T-helper 2 cell treated with Interferon-gamma antibody and Interleukin-4, amounts not matched to agents 100 ng/mL and 5 ng/mL, for 36 hours (primary cell): ENCODE data around the gene SPNS1. TPM values are rescaled to one million over a fixed set of nuclear protein-coding genes. Genes with fewer than 3 reads are reported as not detected.
"Not testable (repeated sequence)": the region's sequence is repeated elsewhere in the genome, so short reads cannot be mapped to it uniquely, and the experiment has no call there.

Experiments
- intact Hi-C: fragments of 100-400 bp; cut with micrococcal nuclease; formaldehyde crosslinking; loops from one replicate; pipeline ENCODE4 v1.15.1; 2023
- total RNA-seq: library from RNA; stranded (reverse); gene quantifications from 2 replicates; pipeline ENCODE4 v1.2.3, GENCODE V29; 2022

Gene SPNS1
- total RNA-seq, 1 donor from 2014 or later, result 26.8 TPM

GRCh38 chr16:28950648-28951409 is 23.7 kb upstream of the SPNS1 start, which contains the start of gene NFATC2IP:
TSS of gene NFATC2IP (plus strand) at chr16:28950937. CDS start at chr16:28951012, 75 bp downstream.
- intact Hi-C loops, result loop anchor here (1.0 to 2.0 kb wide), 4 partner anchors 24 to 129 kb away; partner anchors contain the start of genes ATXN2L, RABEP2, SH2B1 and SPNS1

DNA sequence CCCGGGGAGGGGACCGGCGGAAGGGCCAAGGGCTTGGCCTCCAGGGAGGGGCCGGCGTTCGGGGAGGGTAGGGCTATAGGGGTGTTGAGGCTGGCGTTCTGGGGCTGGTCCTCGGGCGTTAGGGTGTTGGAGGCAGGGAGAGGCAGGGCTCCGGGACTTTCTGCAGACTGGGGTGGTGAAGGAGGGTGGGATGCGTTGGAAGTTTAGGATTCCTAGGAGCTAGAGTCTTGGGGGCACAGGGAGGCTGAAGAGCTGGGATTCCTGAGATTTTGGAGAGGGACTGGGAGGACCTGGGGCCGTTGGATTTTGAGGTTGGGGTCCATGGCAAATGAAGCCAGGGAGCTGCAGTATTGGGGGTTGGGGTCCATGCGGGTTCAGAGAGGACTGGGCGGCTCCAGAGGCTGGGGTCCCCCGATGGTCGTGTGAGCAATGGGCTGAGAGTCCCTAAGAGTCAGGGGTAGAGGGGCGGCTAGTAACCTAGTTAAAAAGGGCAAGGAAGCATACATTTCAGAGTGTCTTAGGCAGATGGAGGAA is 23.1 kb upstream of the SPNS1 start:
- intact Hi-C loops, result loop anchor here (2.0 kb wide), 1 partner anchor 23 kb away; the partner anchor contains the start of gene SPNS1

- intact Hi-C loops, result no loop called here
Observed at GRCh38 chr16:28958216-28958615, 16.4 kb upstream of the SPNS1 start.

GRCh38 chr16:28958836-28959235 is 15.7 kb upstream of the SPNS1 start:
- intact Hi-C loops, result no loop called here

DNA sequence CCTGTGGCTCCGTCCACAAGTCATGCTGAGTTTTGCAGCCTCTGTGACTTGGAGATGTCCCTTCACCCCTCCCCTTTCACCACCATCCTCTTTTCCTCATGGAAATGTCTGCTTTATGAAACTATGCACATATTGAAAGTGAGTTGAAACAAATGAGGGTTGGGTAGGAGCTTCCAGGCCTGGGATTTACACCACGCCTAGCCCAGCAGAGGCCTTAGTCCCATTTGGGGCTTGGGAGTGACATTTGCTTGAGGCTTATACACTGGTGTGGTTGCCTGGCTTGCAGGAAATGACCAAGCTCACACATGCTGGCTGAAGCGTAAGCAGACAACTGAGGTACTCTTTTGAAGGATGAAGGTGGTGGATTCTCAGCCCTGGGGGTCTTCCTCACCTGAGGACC is 10.5 kb upstream of the SPNS1 start:
- intact Hi-C loops, result no loop called here

DNA sequence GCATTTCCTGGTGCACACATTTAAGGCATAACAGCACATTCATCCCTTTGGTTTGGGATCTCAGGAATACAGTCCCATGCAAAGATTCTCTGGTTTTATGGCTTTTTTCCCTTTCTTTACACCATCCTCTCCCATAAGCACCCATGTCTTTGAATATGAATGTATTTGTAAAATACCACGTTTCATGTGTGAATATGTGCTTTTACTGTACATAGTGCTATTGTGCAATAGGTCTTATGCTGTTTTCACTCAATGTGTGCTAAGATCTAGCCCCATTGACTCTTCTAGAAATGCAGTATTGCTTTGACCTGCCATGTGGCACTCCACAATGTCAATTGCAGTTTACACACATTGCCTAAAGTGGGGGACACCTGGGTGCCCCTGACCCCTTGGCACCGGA is 10.1 kb upstream of the SPNS1 start:
- intact Hi-C loops, result no loop called here

DNA sequence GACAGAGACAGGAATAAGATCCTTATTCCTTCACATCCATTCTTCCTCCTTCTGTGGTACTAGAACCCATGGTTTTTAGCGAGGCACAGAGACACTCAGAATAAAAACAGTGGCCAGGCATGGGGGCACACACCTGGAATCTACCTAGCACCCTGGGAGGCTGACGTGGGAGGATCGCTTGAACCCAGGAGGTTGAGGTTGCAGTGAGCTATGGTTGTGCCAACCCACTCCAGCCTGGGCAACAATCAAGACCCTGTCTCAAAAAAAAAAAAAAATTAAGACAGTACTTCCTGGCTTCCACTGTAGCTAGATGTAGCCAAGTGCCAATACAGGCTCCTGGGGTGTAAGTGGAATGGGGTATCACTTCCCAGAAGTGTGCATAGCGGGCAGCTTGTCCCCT is 7.4 kb upstream of the SPNS1 start:
- intact Hi-C loops, result no loop called here

DNA sequence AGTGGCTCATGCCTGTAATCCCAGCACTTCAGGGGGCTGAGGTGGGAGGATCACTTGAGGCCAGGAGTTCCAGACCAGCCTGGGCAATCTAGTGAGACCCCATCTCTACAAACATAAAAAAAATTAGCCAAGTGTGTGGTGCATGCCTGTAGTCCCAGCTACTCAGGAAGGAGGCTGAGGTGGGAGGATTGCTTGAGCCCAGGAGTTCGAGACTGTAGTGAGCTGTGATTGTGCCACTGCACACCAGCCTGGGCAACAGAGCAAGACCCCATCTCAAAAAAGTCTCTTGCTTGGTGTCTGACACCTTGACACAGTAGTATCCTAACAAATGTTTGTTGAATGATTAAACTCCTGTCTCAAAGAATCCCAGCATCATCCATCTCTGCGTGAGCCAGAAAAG is 4.9 kb upstream of the SPNS1 start:
- intact Hi-C loops, result loop anchor here (5.0 kb wide), 1 partner anchor 417 kb away; the partner anchor contains the start of gene SGF29

DNA sequence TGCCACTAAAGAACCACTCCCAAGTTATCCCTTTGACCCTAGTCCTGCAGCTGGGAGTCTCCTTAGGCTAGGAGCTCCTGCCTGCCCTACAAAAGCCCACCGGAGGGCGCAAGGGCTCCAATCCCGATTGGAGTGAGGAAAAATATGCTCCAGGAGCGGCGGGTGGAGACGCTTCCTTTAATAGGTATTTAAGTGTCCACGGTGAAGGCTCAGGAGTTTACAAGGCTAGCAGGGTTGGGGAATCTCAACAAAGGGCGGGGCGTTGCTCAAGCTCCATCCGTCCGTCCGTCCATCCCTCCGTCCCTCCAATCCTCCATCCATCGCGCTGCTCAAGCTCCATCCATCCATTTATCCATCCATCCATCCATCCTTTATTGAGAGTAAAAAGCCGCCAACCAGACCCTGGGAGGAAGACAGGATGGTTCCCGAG is 556 bp upstream of the SPNS1 start:
- intact Hi-C loops, result loop anchor here (1.0 to 5.0 kb wide), 3 partner anchors 11 to 422 kb away; partner anchors contain the start of genes LAT, NFATC2IP and SGF29

- intact Hi-C loops, result loop anchor here (2.0 kb wide), 1 partner anchor 24 kb away; the partner anchor contains the start of gene NFATC2IP
Observed at GRCh38 chr16:28975158-28975599, 601 bp downstream of the SPNS1 start.

DNA sequence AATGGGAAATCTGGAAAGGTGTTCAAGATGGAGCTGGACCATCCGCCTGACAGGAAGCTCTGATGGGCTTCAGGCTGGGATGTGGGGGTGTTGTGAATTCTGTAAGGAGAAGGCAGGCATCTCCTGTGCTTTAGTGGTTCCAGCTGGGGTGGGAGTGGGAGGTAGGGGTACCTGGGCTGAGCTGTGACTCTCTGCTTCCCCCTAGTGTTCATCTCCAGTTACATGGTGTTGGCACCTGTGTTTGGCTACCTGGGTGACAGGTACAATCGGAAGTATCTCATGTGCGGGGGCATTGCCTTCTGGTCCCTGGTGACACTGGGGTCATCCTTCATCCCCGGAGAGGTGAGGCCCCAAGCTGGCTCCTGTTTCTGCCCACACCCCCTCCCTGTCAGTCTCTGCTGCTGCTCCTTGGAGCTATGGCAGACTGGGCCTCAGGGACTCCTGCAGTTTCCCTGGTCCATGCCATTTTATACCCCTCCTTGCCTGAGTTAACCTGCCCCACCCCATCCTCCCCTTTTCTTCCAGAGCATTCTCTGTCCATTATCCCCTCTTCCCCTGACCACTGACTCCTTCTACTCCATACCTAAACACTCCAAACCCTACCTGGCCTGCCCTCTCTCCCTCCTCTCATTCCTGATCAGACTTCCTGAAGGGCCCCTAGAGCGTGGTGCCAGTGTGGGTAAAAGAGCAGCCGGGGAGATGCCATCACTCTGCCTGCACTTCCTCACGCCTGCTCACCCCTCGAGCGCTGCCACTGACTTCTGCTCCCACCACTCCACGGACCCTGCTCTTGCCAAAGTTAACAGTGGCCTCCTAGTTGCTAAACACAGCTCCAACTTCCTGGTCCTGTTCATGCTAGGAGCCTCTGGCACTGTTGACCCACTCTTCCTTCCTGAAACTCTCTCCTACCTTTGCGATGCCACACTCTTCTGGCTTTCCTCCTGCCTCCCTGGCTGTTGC is 3.4 kb downstream of the SPNS1 start:
- intact Hi-C loops, result no loop called here

DNA sequence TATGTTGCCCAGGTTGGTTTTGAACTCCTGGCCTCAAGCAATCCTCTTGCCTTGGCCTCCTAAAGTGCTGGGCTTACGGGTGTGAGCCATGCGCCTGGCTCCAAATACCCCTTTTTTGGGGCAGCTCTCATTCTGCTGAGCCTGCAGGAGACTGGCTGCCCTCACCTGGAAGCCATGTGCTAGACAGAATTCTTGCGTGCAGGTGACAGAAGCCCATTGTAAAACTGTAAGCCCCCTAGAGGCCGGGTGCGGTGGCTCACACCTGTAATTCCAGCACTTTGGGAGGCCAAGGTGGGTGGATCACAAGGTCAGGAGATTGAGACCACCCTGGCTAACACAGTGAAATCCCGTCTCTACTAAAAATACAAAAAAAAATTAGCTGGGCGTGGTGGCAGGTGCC is 5.8 kb downstream of the SPNS1 start:
- intact Hi-C loops, result not testable (repeated sequence)

- intact Hi-C loops, result no loop called here
Observed at GRCh38 chr16:28980929-28981328, 6.4 kb downstream of the SPNS1 start.

DNA sequence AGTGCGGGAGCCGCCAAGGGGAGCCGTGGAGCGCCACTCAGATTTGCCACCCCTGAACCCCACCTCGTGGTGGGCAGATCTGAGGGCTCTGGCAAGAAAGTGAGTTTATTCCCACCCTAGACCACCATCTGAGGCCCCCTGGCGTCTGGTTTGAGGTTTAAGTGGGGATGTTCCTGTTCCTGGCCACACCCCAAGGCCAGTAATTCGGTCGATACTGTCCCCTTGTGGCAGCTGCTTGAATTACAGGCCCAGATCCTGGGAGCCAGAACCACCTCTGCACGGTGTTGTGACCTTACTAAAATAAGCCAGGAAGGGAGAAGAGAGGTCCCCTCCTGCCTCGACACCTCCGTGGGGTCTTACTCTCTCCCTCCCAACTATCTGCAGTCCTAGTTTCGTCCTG is 6.9 kb downstream of the SPNS1 start:
- intact Hi-C loops, result no loop called here

DNA sequence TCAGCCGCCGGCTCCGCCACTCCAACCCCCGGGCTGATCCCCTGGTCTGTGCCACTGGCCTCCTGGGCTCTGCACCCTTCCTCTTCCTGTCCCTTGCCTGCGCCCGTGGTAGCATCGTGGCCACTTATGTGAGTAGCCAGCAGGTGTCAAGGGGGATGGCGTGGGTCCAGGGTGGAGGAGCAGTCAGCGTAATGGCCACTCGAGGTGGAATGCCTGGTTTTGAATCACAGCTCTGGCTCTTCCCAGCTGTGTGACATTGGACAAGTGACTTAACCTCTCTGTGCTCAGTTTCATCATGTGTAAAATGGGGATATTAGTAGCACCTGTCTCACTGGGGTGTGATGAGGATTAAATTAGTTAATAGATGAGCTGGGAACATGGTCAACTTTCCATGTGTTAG is 7.8 kb downstream of the SPNS1 start:
- intact Hi-C loops, result no loop called here

- intact Hi-C loops, result no loop called here
Observed at GRCh38 chr16:28982949-28983348, 8.4 kb downstream of the SPNS1 start.

GRCh38 chr16:28983644-28984043 is 9.1 kb downstream of the SPNS1 start:
- intact Hi-C loops, result loop anchor here (2.0 kb wide), 1 partner anchor 25 kb away; no protein-coding TSS in a partner anchor

- intact Hi-C loops, result loop anchor here (2.0 kb wide), 1 partner anchor 25 kb away; no protein-coding TSS in a partner anchor
Observed at GRCh38 chr16:28984091-28984490, 9.5 kb downstream of the SPNS1 start.

DNA sequence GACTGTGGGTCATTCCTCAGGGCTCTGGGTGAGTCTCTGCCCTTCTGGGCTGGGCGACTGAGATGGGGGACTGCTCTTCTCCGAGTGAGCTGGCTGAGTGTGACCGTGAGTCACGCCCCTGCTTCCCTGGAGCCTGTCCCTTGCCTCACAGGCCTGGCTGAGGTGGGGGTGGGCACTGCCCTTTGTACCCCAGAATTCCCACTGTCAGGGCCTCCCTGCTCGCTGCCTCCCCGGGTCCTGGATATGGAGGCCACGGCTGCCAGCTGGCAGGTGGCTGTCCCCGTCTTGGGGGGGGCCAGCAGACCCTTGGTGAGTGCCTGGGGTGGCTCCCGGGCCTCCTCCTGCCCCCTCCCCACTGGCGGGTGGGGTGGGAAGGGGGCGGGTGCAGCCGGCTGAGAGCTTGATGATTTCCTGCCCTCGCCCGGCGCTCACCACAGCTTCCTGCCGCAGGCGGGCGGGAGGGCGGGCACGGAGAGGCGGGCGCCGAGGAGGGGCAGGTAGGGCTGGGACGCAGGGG is 10.1 kb downstream of the SPNS1 start, which contains the start of gene LAT:
TSS of gene LAT (plus strand) at position 434 of the 517 bp plus-strand sequence. CDS start 366 bp downstream, outside the sequence.
- intact Hi-C loops, result loop anchor here (1.0 to 5.0 kb wide), 3 partner anchors 10 to 93 kb away; partner anchors contain the start of gene SPNS1

GRCh38 chr16:28985211-28986041 is 10.8 kb downstream of the SPNS1 start:
- intact Hi-C loops, result loop anchor here (1.0 to 5.0 kb wide), 3 partner anchors 11 to 92 kb away; partner anchors contain the start of gene SPNS1
